Activated CD4-positive, alpha-beta T cell treated with anti-CD3 and anti-CD28 coated beads for 36 hours (primary cell): ENCODE measurements around the gene FCHSD1. TPM values are rescaled to one million over a fixed set of nuclear protein-coding genes. Genes with fewer than 3 reads are reported as not detected.

Source experiments
- ATAC-seq: fragments of 200-7000 bp; cut with Tn5 transposase; one replicate; pipeline ENCODE4 v1.10.0; 2021; ENCODE audit warnings: mild to moderate bottlenecking, moderate library complexity
- CTCF ChIA-PET: fragments of 350-600 bp; sonication (Branson Sonifier 250); formaldehyde crosslinking; loops from one replicate; lab custom pipeline; 2021; ENCODE audit warnings: antibody characterized with exemption; lab: Charles Lee
- POLR2A ChIA-PET: fragments of 350-600 bp; sonication (Branson Sonifier 250); formaldehyde crosslinking; loops from one replicate; lab custom pipeline; 2021; ENCODE audit warnings: antibody characterized with exemption, inconsistent platforms; lab: Charles Lee
- DNase-seq: peaks from one replicate; pipeline ENCODE4 v3.0.0-alpha.2; 2020
- H3K27ac Mint-ChIP-seq: one replicate; pipeline ENCODE4 v1.8.0; 2021; ENCODE audit warnings: mixed read lengths
- H3K27me3 Mint-ChIP-seq: one replicate; pipeline ENCODE4 v1.8.0; 2021; ENCODE audit warnings: mixed read lengths
- H3K36me3 Mint-ChIP-seq: one replicate; pipeline ENCODE4 v1.8.0; 2021; ENCODE audit warnings: low read depth, mixed read lengths
- H3K4me1 Mint-ChIP-seq: one replicate; pipeline ENCODE4 v1.8.0; 2021; ENCODE audit warnings: mixed read lengths
- H3K4me3 Mint-ChIP-seq: one replicate; pipeline ENCODE4 v1.8.0; 2021; ENCODE audit warnings: mild to moderate bottlenecking, moderate library complexity, mixed read lengths
- H3K9me3 Mint-ChIP-seq: one replicate; pipeline ENCODE4 v1.8.0; 2021; ENCODE audit warnings: low read depth, mixed read lengths
- intact Hi-C, 2 experiments: fragments of 100-400 bp; cut with DNase I in 1 of 2; cut with micrococcal nuclease in 1 of 2; formaldehyde crosslinking; loops; one replicate each; pipeline versions ENCODE4 v1.14.2 to v1.15.1; 2022 to 2024; cut with DNase I, micrococcal nuclease
- total RNA-seq, 2 experiments: library from RNA; stranded (reverse); gene quantifications; one replicate each; pipeline ENCODE4 v1.2.3, GENCODE V29; 2021

Gene FCHSD1
- total RNA-seq, result 10 to 100 TPM; 28.2 to 32.9 TPM

GRCh38 chr5:141650851-141651727 is at the start of gene FCHSD1:
FCHSD1 (minus strand) TSS chr5:141651418; CDS start chr5:141651368, 50 bp downstream.
- POLR2A ChIA-PET, result interaction anchor here (1.0 to 1.7 kb wide), 2 partner anchors 9 to 15 kb away, joined by 4 to 12 read pairs; partner anchors contain the start of genes HDAC3 and RELL2
- intact Hi-C loops, result loop anchor here (1.0 kb wide), 7 partner anchors 13 to 318 kb away; partner anchors contain the start of genes HDAC3 (in 1 of the 2), RELL2 (in 1 of the 2) and RNF14 (in 1 of the 2)
- CTCF ChIA-PET, result interaction anchor here (0.6 to 2.7 kb wide), 12 partner anchors 9 to 318 kb away, joined by 3 to 10 read pairs (median 4); partner anchors contain the start of genes PCDH12 and RNF14

GRCh38 chr5:141697586-141697985 is 46.4 kb upstream of the FCHSD1 start:
- peaks cover 27% of the 10 kb centered on the region for H3K27me3 Mint-ChIP-seq

More at GRCh38 chr5:141650851-141651727, at the start of gene FCHSD1:
- DNase-seq (peak; percentile 91), ATAC-seq (peak; percentile 95)
- Mint-ChIP-seq H3K4me1 (peaks cover 20% of the 10 kb centered on the region), H3K9me3 (no peaks in the 10 kb centered on the region), H3K27ac (peak within 1 kb of the TSS; percentile 94), H3K27me3 (no peaks in the 10 kb centered on the region), H3K36me3 (no peaks in the 10 kb centered on the region), H3K4me3 (peak within 1 kb of the TSS; percentile 84)

GRCh38 chr5:141696431-141696830 is 45.2 kb upstream of the FCHSD1 start:
- no peaks in the 10 kb centered on the region for H3K9me3 Mint-ChIP-seq
- H3K4me1 Mint-ChIP-seq, result peaks cover 30% of the 10 kb centered on the region
- no peak for ATAC-seq
- no peak for DNase-seq
- POLR2A ChIA-PET, result no interaction called here
- no peak overlapping the region for H3K4me3 Mint-ChIP-seq
- intact Hi-C loops, result no loop called here
- no peak overlapping the region for H3K27ac Mint-ChIP-seq
- no peaks in the 10 kb centered on the region for H3K36me3 Mint-ChIP-seq
- CTCF ChIA-PET, result interaction anchor here (0.6 to 8.9 kb wide), 6 partner anchors 9 to 263 kb away, joined by 3 to 152 read pairs (median 4); partner anchors contain the start of genes PCDH1 and PCDH12
- peaks cover 23% of the 10 kb centered on the region for H3K27me3 Mint-ChIP-seq

More at GRCh38 chr5:141697586-141697985, 46.4 kb upstream of the FCHSD1 start:
- H3K4me1 Mint-ChIP-seq, result peaks cover 30% of the 10 kb centered on the region
- H3K27ac Mint-ChIP-seq, result no peak overlapping the region
- POLR2A ChIA-PET, result no interaction called here
- intact Hi-C loops, result no loop called here
- CTCF ChIA-PET, result interaction anchor here (0.6 to 8.9 kb wide), 6 partner anchors 102 to 292 kb away, joined by 3 to 152 read pairs (median 4); partner anchors contain the start of genes PCDH1 and PCDH12
- no peaks in the 10 kb centered on the region for H3K36me3 Mint-ChIP-seq
- no peaks in the 10 kb centered on the region for H3K9me3 Mint-ChIP-seq
- H3K4me3 Mint-ChIP-seq, result no peak overlapping the region
- DNase-seq (no peak), ATAC-seq (no peak)

GRCh38 chr5:141695627-141696215 is 44.5 kb upstream of the FCHSD1 start:
- no peaks in the 10 kb centered on the region for H3K9me3 Mint-ChIP-seq
- CTCF ChIA-PET, result interaction anchor here (0.7 to 8.9 kb wide), 5 partner anchors 10 to 264 kb away, joined by 3 to 152 read pairs (median 10); partner anchors contain the start of genes ARAP3, PCDH1 and PCDH12
- peaks cover 19% of the 10 kb centered on the region for H3K27me3 Mint-ChIP-seq
- POLR2A ChIA-PET, result no interaction called here
- ATAC-seq (no peak), DNase-seq (no peak)
- intact Hi-C loops, result no loop called here
- no peak overlapping the region for H3K4me3 Mint-ChIP-seq
- peaks cover 25% of the 10 kb centered on the region for H3K4me1 Mint-ChIP-seq
- no peaks in the 10 kb centered on the region for H3K36me3 Mint-ChIP-seq
- H3K27ac Mint-ChIP-seq, result no peak overlapping the region

GRCh38 chr5:141694479-141694878 is 43.3 kb upstream of the FCHSD1 start:
- Mint-ChIP-seq H3K9me3 (no peaks in the 10 kb centered on the region), H3K27me3 (peaks cover 14% of the 10 kb centered on the region), H3K4me3 (no peak overlapping the region), H3K27ac (no peak overlapping the region), H3K4me1 (peaks cover 25% of the 10 kb centered on the region), H3K36me3 (no peaks in the 10 kb centered on the region)
- intact Hi-C loops, result loop anchor here (5.0 kb wide), 4 partner anchors 133 to 1003 kb away; no protein-coding TSS in a partner anchor
- ATAC-seq (no peak), DNase-seq (no peak)
- POLR2A ChIA-PET, result no interaction called here
- CTCF ChIA-PET, result interaction anchor here (4.3 to 8.9 kb wide), 4 partner anchors 8 to 265 kb away, joined by 46 to 152 read pairs (median 83); partner anchors contain the start of genes ARAP3, PCDH1 and PCDH12

- no peaks in the 10 kb centered on the region for H3K36me3 Mint-ChIP-seq
- DNase-seq, result peak; percentile 89
- intact Hi-C loops, result loop anchor here (1.0 to 5.0 kb wide), 12 partner anchors 9 to 1004 kb away; partner anchors contain the start of genes RNF14 (in 2 of the 2) and DELE1 (in 1 of the 2)
- H3K4me3 Mint-ChIP-seq, result peak overlapping the region; percentile 64
- H3K27ac Mint-ChIP-seq, result peak overlapping the region; percentile 84
- H3K9me3 Mint-ChIP-seq, result no peaks in the 10 kb centered on the region
- ATAC-seq, result peak; percentile 85
- ChIA-PET POLR2A (interaction anchor here (0.8 to 2.5 kb wide), 6 partner anchors 184 to 276 kb away, joined by 3 to 12 read pairs (median 4); partner anchors contain the start of genes DELE1, PCDH12 and RNF14), CTCF (interaction anchor here (0.6 to 8.9 kb wide), 35 partner anchors 9 to 1423 kb away, joined by 3 to 152 read pairs (median 5); partner anchors contain the start of genes ARAP3, DELE1, PCDH1 and PCDH12)
- H3K27me3 Mint-ChIP-seq, result peaks cover 8% of the 10 kb centered on the region
- H3K4me1 Mint-ChIP-seq, result peaks cover 25% of the 10 kb centered on the region
Observed at GRCh38 chr5:141692919-141693725, 41.9 kb upstream of the FCHSD1 start.

- intact Hi-C loops, result loop anchor here (1.0 to 5.0 kb wide), 11 partner anchors 122 to 1005 kb away; partner anchors contain the start of genes RNF14 (in 2 of the 2) and DELE1 (in 1 of the 2)
- H3K4me1 Mint-ChIP-seq, result peaks cover 25% of the 10 kb centered on the region
- CTCF ChIA-PET, result interaction anchor here (0.5 to 8.9 kb wide), 62 partner anchors 10 to 1422 kb away, joined by 3 to 152 read pairs (median 4); partner anchors contain the start of genes ARAP3, DELE1, HDAC3 and PCDH1
- POLR2A ChIA-PET, result interaction anchor here (0.5 to 2.5 kb wide), 6 partner anchors 185 to 268 kb away, joined by 3 to 12 read pairs (median 4); partner anchors contain the start of genes DELE1 and PCDH12
- peak overlapping the region; percentile 84 for H3K27ac Mint-ChIP-seq
- no peaks in the 10 kb centered on the region for H3K36me3 Mint-ChIP-seq
- peak; percentile 17 for ATAC-seq
- H3K4me3 Mint-ChIP-seq, result peak overlapping the region; percentile 64
- peak; percentile 47 for DNase-seq
- peaks cover 7% of the 10 kb centered on the region for H3K27me3 Mint-ChIP-seq
- no peaks in the 10 kb centered on the region for H3K9me3 Mint-ChIP-seq
Observed at GRCh38 chr5:141692533-141692888, 41.3 kb upstream of the FCHSD1 start.

- intact Hi-C loops, result loop anchor here (1.0 to 5.0 kb wide), 11 partner anchors 122 to 1005 kb away; partner anchors contain the start of genes RNF14 (in 2 of the 2) and DELE1 (in 1 of the 2)
- ATAC-seq (peak; percentile 71), DNase-seq (peak; percentile 93)
- CTCF ChIA-PET, result interaction anchor here (0.5 to 8.9 kb wide), 67 partner anchors 9 to 1723 kb away, joined by 3 to 152 read pairs (median 4); partner anchors contain the start of genes ARAP3, DELE1, HDAC3 and PCDH1
- no peaks in the 10 kb centered on the region for H3K36me3 Mint-ChIP-seq
- peaks cover 4% of the 10 kb centered on the region for H3K27me3 Mint-ChIP-seq
- peak overlapping the region; percentile 64 for H3K4me3 Mint-ChIP-seq
- POLR2A ChIA-PET, result interaction anchor here (0.5 to 2.5 kb wide), 5 partner anchors 62 to 269 kb away, joined by 3 to 12 read pairs (median 4); partner anchors contain the start of genes DELE1 and PCDH12
- peaks cover 25% of the 10 kb centered on the region for H3K4me1 Mint-ChIP-seq
- H3K9me3 Mint-ChIP-seq, result no peaks in the 10 kb centered on the region
- peak overlapping the region; percentile 55 for H3K27ac Mint-ChIP-seq
Observed at GRCh38 chr5:141691867-141692532, 40.8 kb upstream of the FCHSD1 start.

- Mint-ChIP-seq H3K27me3 (peaks cover 2% of the 10 kb centered on the region), H3K27ac (no peak overlapping the region), H3K4me3 (no peak overlapping the region), H3K4me1 (peaks cover 25% of the 10 kb centered on the region), H3K36me3 (no peaks in the 10 kb centered on the region), H3K9me3 (no peaks in the 10 kb centered on the region)
- ChIA-PET CTCF (interaction anchor here (0.5 to 8.9 kb wide), 60 partner anchors 9 to 1723 kb away, joined by 3 to 152 read pairs (median 4); partner anchors contain the start of genes ARAP3, DELE1, HDAC3 and PCDH1), POLR2A (interaction anchor here (0.6 to 2.5 kb wide), 3 partner anchors 63 to 269 kb away, joined by 3 to 12 read pairs (median 6); no protein-coding TSS in a partner anchor)
- DNase-seq (no peak), ATAC-seq (no peak)
- intact Hi-C loops, result loop anchor here (5.0 kb wide), 4 partner anchors 136 to 1006 kb away; no protein-coding TSS in a partner anchor
Observed at GRCh38 chr5:141691286-141691866, 40.2 kb upstream of the FCHSD1 start.
